Sigmoid colon (tissue), 3 donors: ENCODE measurements around the gene GRK6.

Experiments
- POLR2A ChIP-seq, 2 donors: fragments of 450-650 bp; IDR thresholded peaks; one replicate each; pipeline ENCODE4 v1.6.1; 2016; ENCODE audit warnings: antibody characterized with exemption in 2 of 2, mild to moderate bottlenecking in 2 of 2, moderate library complexity in 2 of 2
- TF ChIP-seq, protein P1 (sequence below), 4 experiments: fragments of 450-650 bp in 3 of 4; fragments of 200-600 bp in 1 of 4; IDR thresholded peaks; one replicate each; pipeline ENCODE4 v1.5.1; 2016 to 2019; ENCODE audit warnings: antibody characterized with exemption in 4 of 4, mild to moderate bottlenecking in 3 of 4, moderate library complexity in 2 of 4

DNA sequence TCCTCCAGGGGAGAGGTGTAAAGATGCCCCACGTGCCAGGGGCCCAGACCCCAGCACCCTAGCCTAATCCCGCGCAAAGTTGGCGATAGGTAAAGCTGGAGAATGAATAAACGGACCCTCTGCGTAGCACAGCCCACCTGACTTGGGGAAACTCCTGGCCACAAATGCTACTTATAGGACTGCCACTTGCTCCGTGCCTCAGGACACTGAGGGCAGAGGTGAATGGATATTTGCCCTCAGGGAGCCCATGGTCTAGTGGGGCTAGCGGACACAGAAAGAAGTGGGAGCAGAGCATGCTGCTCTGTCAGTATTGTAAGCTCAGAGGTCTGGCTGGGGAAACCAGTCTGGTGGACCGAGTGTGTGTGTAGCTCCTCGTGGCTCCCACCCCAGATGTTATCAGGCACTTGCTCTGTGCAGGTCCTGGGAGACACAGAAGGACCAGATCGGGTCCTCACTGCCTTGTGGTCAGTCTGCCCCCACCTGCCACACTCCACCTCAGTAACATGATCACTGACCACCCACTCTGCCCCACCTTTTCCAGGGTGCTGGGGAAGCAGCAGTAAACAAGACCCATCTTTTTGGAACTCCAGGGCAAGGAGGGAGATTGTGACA lies 841 bp downstream of the GRK6 start:
- TF ChIP-seq, protein P1, sequence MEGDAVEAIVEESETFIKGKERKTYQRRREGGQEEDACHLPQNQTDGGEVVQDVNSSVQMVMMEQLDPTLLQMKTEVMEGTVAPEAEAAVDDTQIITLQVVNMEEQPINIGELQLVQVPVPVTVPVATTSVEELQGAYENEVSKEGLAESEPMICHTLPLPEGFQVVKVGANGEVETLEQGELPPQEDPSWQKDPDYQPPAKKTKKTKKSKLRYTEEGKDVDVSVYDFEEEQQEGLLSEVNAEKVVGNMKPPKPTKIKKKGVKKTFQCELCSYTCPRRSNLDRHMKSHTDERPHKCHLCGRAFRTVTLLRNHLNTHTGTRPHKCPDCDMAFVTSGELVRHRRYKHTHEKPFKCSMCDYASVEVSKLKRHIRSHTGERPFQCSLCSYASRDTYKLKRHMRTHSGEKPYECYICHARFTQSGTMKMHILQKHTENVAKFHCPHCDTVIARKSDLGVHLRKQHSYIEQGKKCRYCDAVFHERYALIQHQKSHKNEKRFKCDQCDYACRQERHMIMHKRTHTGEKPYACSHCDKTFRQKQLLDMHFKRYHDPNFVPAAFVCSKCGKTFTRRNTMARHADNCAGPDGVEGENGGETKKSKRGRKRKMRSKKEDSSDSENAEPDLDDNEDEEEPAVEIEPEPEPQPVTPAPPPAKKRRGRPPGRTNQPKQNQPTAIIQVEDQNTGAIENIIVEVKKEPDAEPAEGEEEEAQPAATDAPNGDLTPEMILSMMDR (IDR thresholded peaks at IDR 0.05): no peak
- TF ChIP-seq POLR2A (IDR thresholded peaks at IDR 0.05): no peak
